Hepatocyte (in vitro differentiated cells): ENCODE data around the gene CD7.
"Not testable (repeated sequence)": the region's sequence is repeated elsewhere in the genome, so short reads cannot be mapped to it uniquely, and the experiment has no call there.

ENCODE experiments used
- CTCF ChIP-seq: fragments of 200-600 bp; sonication (generic); IDR thresholded peaks from 2 replicates; pipeline ENCODE4 v1.5.1; 2016; ENCODE audit warnings: antibody characterized with exemption, mild to moderate bottlenecking; ENCODE audit not compliant: poor library complexity
- EZH2 ChIP-seq: fragments of 200-600 bp; sonication (generic); IDR thresholded peaks from 2 replicates; pipeline ENCODE4 v1.6.1; 2016; ENCODE audit warnings: antibody characterized with exemption, mild to moderate bottlenecking, borderline replicate concordance

- not testable (repeated sequence) for TF ChIP-seq CTCF, EZH2
These were observed 30.6 kb upstream of the CD7 start for GRCh38 chr17:82347994-82348393.
